IPS DF 6.9 (cell line): Measurements from ENCODE around the gene NT5M.
A peak's percentile ranks its signal among the peaks of the same experiment; 100 is the strongest.

Experiments
- DNase-seq: peaks from one replicate; pipeline ENCODE4 v3.0.0-alpha.2; 2013; ENCODE audit warnings: low read depth, low spot score
- H3K27ac ChIP-seq: one replicate; pipeline ENCODE4 v1.5.1; 2013; ENCODE audit warnings: low read length, control low read depth
- H3K27me3 ChIP-seq: 2 replicates; pipeline ENCODE4 v1.6.1; 2013; ENCODE audit warnings: mild to moderate bottlenecking, low read length; ENCODE audit not compliant: control insufficient read depth, insufficient read depth
- H3K36me3 ChIP-seq: 2 replicates; pipeline ENCODE4 v1.6.1; 2013; ENCODE audit warnings: low read length; ENCODE audit not compliant: control insufficient read depth, insufficient read depth
- H3K4me1 ChIP-seq: 2 replicates; pipeline ENCODE4 v1.6.1; 2013; ENCODE audit warnings: low read length; ENCODE audit not compliant: control insufficient read depth, insufficient read depth
- H3K4me3 ChIP-seq: 2 replicates; pipeline ENCODE4 v1.5.1; 2013; ENCODE audit warnings: mild to moderate bottlenecking, low read length
- H3K9me3 ChIP-seq: 2 replicates; pipeline ENCODE4 v1.6.1; 2013; ENCODE audit warnings: low read length, inconsistent platforms; ENCODE audit not compliant: control insufficient read depth, insufficient read depth
- WGBS: extraction: QIAGEN DNeasy Blood & Tissue Kit; methylation state at CpG from one replicate; pipeline ENCODE4 v1.1.7; 2013; ENCODE audit warnings: mixed read lengths, missing lambda C conversion rate; ENCODE audit not compliant: insufficient read length, insufficient coverage; 5-methylcytosine and 5-hydroxymethylcytosine counted together

NT5M gene

DNA sequence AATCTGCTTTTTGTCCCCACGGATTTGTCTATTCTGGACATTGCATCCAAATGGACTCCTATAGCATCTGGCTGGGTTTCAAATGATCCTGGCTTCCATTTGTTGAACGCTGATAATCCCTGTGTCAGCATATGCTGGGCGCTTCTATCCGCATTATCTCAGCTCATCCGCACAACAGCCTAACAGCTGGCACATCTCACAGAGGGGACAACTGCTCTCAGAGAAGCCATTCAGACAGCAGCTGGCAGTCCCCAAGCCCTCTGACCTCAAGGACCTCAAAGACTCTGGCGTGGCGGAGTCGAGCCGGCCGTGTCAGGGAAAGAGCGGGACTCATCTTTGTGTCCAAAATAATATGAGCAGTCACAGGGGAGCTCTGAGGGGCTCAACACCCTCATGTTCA, 82.3 kb downstream of the NT5M start:
- no peak for DNase-seq
- H3K36me3 ChIP-seq = no peaks in the 10 kb centered on the region
- H3K27ac ChIP-seq = no peak overlapping the region
- no CpG with 5 or more reads among the region's 11 CpGs for WGBS
- H3K27me3 ChIP-seq = no peaks in the 10 kb centered on the region
- no peak overlapping the region for H3K4me3 ChIP-seq
- no peaks in the 10 kb centered on the region for H3K4me1 ChIP-seq
- H3K9me3 ChIP-seq = no peaks in the 10 kb centered on the region

DNA sequence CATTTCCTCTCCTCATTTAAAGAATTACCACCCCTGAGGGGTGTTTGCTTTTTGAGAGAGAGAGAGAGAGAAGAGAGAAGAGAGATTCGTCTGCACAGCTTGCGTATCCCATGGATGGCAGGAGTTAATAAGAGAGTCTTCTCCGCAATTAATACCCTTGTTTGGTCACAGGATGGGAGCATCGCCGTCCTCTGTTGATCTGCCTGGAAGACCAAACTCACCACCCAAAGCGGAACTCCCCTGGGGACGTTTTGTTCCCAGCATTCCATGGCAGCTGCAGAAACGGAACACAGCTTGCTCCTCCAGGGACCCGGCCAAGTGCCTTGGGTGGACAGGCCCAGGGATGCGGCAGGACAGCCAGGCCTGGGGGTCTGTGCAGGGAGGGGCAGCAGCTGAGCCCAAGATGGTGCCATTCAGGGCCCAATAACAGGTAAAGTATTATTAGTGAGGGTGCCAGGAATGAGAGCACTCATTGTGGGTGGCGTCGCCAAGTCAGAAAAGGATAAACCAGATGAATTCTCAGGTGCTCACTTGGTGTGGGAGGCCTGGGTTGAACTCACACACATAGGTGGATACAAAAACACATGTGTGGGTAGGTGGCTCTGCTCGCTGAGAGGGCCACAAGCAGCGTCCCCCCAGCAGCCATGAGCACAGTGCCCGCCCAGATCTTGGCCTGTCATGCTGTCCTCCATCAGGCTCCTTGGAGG, 83.1 kb downstream of the NT5M start:
- Histone ChIP-seq H3K27ac (no peak overlapping the region), H3K4me1 (no peaks in the 10 kb centered on the region), H3K4me3 (no peak overlapping the region), H3K27me3 (no peaks in the 10 kb centered on the region), H3K36me3 (no peaks in the 10 kb centered on the region), H3K9me3 (no peaks in the 10 kb centered on the region)
- no CpG with 5 or more reads among the region's 15 CpGs for WGBS
- DNase-seq = no peak

DNA sequence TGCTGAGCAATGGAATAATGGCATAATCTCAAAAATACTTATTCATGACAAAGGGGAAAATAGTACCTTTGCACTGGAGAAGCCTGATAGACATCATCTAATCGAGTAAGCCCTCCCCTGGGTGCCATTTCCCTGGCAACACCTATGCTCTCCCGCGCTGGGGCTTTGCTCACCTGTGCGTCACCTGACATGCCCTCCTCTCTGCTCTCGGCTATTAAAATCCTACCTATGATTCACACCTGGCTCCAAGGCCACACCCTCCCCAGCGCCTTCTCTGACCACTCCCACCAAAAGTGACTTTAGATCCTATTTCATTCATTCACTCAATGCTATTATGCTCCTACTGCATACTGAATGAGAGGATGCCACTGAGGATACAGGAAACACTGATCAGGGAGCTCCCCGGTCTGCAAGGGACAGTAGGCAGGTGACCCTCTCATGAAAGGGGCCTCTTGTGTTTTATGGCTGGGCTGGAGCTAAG, 83.9 kb downstream of the NT5M start:
- Histone ChIP-seq H3K4me3 (no peak overlapping the region), H3K36me3 (no peaks in the 10 kb centered on the region), H3K9me3 (no peaks in the 10 kb centered on the region), H3K27ac (no peak overlapping the region), H3K4me1 (no peaks in the 10 kb centered on the region), H3K27me3 (no peaks in the 10 kb centered on the region)
- no peak for DNase-seq
- no CpG with 5 or more reads among the region's 7 CpGs for WGBS

DNA sequence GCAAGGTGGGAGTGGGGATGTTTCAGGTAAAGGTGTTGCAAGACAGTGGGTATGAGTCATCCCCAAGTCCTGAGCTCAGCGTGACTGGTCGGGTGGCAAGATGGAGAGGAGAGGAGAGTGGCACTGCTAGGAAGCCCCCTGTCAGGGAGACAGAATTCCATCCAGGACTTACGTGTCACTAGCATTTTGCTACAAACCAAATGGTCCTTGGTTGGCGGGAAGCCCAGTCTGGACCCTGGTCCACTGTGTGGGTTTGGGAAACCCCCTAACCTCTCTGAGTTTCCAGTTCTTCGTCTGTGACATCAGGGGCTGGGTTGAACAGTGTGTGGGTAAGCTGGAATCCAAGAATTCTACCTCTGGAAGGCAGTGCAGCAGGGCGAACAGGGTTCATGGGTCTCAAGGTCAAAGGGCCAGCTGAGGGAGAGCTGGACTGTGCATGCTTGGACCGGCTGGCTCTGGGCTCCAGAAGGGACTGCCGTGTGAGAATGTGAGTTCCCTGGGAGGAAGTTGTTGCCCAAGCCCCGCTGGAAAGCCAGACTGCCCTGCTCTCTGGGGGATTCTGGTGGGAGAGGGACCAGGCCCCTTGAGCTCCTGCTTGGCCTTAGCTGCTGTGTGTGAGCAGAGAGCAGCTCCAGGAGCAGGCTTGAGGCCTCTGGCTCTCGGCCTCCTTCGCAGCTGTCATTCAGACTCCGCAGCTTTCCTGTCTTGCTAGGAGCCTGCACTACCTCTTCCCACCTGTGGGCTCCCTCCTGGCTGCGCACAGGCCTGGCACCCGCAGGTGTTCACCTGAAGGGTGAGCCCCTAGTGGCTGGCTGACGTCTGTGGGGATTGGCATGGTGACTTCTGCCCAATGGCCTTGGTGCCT, 84.6 kb downstream of the NT5M start:
- DNase-seq = peak; percentile 39
- Histone ChIP-seq H3K9me3 (no peaks in the 10 kb centered on the region), H3K36me3 (no peaks in the 10 kb centered on the region), H3K4me1 (no peaks in the 10 kb centered on the region), H3K4me3 (no peak overlapping the region), H3K27ac (no peak overlapping the region), H3K27me3 (no peaks in the 10 kb centered on the region)
- no CpG with 5 or more reads among the region's 15 CpGs for WGBS

DNA sequence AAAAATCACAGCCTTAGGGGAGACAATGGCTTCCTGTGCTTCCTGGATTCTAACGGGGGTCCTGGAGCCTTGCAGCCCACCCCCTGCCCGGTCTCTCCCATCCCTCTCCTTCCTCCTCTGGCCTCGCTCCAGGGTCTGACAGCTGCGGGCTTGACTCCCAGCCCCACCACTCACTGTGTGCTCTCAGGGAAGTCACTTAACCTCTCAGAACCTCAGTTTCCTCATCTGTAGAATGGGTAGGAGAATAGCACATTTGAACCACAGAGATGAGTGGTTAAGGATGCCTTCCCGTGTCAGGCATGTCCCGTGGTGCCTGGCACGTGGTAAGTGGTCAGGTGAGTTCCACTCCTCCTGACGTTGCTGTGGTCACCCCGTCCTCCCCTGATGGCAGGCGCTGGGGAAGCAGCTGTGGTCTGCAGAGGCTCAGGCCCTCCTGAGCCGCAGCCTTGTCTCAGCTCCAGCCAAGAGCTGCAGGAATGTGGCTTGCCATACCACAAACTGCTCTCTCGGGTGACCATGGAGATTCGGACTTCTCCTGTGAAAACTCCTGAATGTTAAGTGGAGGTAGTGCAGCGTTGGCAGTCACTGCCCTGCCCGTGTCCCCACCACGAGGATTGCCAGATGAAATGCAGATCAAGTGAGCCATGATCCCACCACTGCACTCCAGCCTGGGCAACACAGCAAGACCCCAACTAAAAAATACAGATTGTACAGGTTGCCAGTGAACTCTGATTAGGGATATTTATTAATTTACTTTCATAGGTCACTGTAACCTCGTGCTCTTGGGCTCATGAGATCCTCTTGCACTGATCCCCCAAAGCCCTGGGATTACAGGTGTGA, 85.7 kb downstream of the NT5M start:
- no peaks in the 10 kb centered on the region for H3K4me1 ChIP-seq
- H3K4me3 ChIP-seq = no peak overlapping the region
- H3K27ac ChIP-seq = no peak overlapping the region
- no peaks in the 10 kb centered on the region for H3K9me3 ChIP-seq
- DNase-seq = no peak
- H3K27me3 ChIP-seq = no peaks in the 10 kb centered on the region
- no CpG with 5 or more reads among the region's 17 CpGs for WGBS
- no peaks in the 10 kb centered on the region for H3K36me3 ChIP-seq

DNA sequence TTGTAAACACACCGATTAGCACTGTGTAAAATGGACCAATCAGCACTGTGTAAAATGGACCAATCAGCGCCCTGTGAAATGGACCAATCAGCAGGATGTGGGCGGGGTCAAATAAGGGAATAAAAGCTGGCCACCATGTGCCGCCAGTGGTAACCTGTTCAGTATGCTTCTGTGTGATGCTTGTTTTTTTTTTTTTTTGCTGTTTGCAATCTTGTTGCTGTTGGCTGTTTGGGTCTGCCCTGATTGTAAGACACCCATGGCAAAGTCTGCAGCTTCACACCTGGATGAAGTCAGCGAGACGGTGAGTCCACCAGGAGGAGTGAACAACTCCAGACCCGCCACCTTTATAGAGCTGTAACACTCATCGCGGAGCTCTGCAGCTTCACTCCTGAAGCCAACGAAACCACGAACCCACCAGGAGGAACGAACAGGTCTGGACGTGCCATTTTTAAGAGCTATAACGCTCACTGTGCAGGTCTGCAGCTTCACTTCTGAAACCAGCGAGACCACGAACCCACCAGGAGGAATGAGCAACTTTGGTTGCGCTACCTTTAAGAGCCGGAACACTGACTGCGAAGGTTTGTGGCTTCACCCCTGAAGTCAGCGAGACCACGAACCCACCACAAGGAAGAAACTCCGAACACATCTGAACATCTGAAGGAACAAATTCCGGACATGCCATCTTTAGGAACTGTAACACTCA, 88.6 kb downstream of the NT5M start:
- H3K36me3 ChIP-seq = no peaks in the 10 kb centered on the region
- no peaks in the 10 kb centered on the region for H3K27me3 ChIP-seq
- H3K27ac ChIP-seq = no peak overlapping the region
- H3K4me3 ChIP-seq = no peak overlapping the region
- H3K4me1 ChIP-seq = no peaks in the 10 kb centered on the region
- H3K9me3 ChIP-seq = no peaks in the 10 kb centered on the region
- no peak for DNase-seq
- WGBS = no CpG with 5 or more reads among the region's 23 CpGs

DNA sequence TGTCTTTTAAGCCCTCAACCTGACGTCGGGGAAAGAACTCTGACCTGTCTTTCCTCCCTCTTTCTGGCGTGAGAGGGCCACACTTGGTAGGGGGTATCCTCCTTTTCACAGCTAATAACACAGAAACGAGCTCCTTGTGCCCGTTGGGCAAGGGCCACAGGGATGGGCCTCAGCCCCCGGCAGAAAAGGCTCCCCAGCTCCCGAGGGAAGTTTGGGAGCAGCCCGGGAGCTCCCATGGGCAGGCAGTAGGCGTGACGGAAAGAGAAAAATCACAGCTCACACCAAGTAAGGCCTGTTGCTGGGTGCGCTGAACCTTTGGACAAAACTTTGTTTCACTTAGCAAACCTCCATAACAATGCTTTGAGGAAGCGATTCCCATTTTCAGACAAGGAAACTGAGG, 90.8 kb downstream of the NT5M start:
- Histone ChIP-seq H3K9me3 (no peaks in the 10 kb centered on the region), H3K27ac (no peak overlapping the region), H3K4me3 (no peak overlapping the region), H3K27me3 (no peaks in the 10 kb centered on the region), H3K4me1 (no peaks in the 10 kb centered on the region), H3K36me3 (no peaks in the 10 kb centered on the region)
- no peak for DNase-seq
- WGBS = no CpG with 5 or more reads among the region's 12 CpGs

DNA sequence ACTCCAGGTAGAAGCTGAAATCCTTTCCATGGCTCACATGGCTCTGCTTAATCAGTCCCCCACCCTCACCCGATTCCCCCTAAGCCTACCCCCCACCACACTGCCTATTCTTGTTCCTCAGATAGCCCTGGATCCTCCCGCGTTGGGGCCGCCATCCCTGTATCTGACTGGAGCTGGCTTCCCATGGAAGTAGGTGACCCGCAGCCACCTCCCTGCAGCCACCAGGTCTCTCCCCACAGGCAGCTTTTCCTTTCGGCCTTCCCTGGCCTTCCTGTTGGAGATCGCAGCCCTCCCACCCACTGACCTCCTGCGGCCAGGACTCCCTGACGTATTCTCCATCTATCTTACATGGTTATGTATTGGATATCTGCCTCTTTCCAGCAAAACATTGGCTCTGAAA, 91.3 kb downstream of the NT5M start:
- Histone ChIP-seq H3K27me3 (no peaks in the 10 kb centered on the region), H3K27ac (no peak overlapping the region), H3K4me1 (no peaks in the 10 kb centered on the region), H3K4me3 (no peak overlapping the region), H3K9me3 (no peaks in the 10 kb centered on the region), H3K36me3 (no peaks in the 10 kb centered on the region)
- no peak for DNase-seq
- no CpG with 5 or more reads among the region's 9 CpGs for WGBS

DNA sequence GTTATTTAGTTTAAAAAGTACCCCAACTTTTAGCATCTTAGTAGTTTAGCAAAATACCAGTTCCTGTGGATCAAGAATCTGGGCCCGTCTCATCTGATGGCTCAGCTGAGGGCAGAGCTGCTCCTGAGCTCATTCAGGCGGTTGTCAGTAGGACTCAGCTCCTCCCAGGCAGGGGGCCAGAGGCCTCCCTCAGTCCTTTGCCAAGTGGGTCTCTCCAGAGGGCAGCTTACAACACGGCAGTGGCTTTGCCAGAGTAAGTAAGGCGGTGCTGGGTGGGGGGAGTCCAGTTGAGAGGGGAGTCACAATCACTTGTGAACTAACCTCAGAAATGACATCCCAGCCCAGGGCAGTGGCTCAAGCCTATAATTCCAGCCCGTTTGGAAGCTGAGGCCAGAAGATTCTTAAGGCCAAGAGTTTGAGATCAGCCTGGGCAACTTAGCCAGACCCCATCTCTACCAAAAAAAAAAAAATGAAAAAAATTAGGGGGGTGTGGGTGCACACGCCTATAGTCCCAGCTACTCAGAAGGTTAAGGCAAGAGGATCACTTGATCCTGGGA, 92.2 kb downstream of the NT5M start:
- Histone ChIP-seq H3K4me3 (no peak overlapping the region), H3K27ac (no peak overlapping the region), H3K27me3 (no peaks in the 10 kb centered on the region), H3K4me1 (no peaks in the 10 kb centered on the region), H3K36me3 (no peaks in the 10 kb centered on the region), H3K9me3 (no peaks in the 10 kb centered on the region)
- WGBS = no CpG with 5 or more reads among the region's 6 CpGs
- DNase-seq = no peak
